Renal cortex interstitium (tissue), 11 donors: ENCODE data around the gene TBC1D24. TPM values are rescaled to one million over a fixed set of nuclear protein-coding genes. Genes with fewer than 3 reads are reported as not detected.
"Not testable (repeated sequence)": the region's sequence is repeated elsewhere in the genome, so short reads cannot be mapped to it uniquely, and the experiment has no call there.

Experiments
- DNase-seq, 11 donors: peaks; one replicate each; pipeline ENCODE4 v3.0.0-alpha.2; 2013; ENCODE audit warnings: low read depth in 9 of 11, low spot score in 4 of 11; ENCODE audit errors: extremely low read depth in 1 of 11
- polyA plus RNA-seq, 3 donors: library from polyadenylated mRNA; unstranded; fragments of 120-200 nt; gene quantifications; one replicate each; pipeline ENCODE4 v1.2.1, GENCODE V29; 2013; ENCODE audit not compliant: insufficient read length in 3 of 3

The TBC1D24 gene
- polyA plus RNA-seq, 3 donors = 15.2 to 19.6 (median 19.0) TPM

DNA sequence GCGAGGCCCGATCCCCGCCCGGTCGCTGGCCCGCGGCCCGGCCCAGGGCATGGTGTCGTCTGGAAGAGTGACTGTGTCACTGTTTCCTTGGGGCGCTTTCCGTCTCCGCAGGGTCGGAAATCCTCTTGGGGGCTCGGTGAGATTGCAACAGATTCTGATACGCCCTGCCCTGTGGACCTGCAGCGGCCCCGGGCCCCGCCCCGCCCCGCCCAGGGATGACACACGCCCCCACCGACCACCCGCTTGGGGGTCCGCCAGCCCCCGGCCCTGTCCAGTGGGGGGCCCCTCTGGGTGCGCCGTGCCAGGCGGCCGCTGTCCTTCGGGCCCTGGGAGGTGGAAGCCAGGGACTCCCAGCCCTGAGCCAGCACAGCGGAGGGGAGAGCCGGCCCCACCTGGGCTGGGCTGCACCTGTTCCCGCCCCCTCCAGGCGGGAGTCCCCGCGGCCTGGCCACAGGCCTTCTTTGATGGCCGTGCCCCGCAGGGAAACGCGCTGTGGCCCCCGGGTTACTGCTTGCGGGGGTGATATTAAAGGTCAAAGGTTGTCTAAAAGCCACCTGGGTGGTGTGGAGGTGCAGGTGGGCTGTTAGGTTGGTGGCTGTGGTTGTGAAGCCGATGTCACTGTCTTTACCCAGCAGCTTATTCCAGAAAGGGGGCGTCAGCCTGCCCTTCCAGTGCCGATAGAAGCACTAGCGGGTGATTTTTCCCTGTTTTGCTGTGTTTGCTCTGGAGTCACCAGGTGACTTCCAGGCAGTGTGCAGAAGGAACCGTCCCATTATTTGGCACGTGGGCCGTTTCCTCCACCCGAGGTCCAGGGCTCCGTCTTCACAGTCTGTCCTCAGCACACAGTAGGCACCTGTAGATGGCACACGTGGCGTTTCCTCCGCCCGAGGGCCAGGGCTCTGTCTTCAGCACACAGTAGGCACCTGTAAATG is 752 bp downstream of the TBC1D24 start:
- no peak for DNase-seq

DNA sequence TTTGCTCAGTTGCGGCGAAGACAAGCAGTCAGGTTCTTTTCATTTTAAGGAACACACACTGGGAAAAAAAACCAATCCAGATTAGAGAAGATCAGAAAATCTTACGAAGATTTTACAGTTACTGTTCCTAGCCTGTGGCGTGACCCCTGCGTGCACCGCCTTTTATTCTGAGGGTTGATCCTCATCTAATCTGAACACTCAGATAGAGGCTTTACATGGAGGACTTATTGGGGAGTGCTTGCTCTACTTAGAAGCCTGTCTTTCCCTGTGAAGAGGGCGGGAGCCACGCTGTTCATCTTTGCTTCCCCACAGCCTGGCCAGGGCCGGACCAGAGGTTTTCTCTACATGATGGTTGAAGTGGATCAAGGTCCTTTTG is 1.4 kb downstream of the TBC1D24 start:
- no peak for DNase-seq

DNA sequence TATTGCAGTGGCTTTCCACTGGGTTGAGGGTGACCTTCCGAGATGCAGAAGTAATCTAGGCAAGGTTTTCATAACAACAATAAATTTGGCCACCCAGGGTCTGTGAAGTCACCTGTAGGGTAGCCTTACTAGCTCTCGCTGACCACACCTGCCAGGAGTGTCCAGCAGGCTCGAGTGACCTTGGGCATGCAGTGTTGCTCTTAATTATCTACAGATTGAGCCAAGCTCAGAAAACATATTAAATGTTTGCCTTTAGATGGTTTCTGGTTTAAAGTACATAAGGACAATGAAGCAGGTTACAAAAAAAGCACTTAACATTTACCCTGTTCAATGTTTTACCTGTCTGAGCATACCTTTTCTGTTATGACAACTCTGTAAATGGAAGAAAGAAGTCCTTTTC is 1.8 kb downstream of the TBC1D24 start:
- DNase-seq = no peak

DNA sequence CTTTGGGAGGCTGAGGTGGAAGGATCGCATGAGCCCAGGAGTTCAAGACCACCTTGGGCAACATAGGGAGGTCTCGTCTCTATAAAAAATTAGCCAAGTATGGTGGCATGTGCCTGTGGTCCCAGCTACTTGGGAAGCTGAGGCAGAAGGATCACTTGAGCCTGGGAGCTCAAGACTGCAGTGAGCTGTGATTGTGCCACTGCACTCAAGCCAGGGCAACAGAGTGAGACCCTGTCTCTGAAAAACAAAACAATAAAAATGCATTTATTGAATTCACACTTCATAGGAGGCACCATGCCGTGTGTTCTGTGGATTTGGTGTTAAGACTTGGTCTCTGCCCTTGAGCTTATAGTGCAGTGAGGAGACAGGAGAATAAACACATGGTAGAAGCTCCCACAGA is 2.4 kb downstream of the TBC1D24 start:
- no peak for DNase-seq

DNA sequence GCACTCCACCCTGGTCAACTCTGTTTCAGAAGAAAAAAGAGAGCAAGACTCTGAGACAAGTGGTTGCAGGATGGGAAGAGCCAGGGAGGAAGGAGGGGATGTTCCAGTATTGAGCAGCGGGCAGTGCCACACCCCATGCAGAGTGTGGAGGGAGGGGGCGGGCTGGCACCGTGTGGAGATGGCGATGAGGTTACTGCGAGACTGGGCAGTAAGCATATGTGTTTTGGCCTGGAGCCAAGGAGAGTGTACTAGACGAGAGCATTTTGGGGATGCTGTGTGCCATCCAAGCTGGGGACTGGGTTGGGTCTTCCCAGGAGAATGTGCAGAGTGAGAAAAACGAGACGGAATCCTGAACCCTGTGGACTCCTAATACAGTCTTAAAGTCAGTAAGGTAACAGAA is 3.4 kb downstream of the TBC1D24 start:
- no peak for DNase-seq

DNA sequence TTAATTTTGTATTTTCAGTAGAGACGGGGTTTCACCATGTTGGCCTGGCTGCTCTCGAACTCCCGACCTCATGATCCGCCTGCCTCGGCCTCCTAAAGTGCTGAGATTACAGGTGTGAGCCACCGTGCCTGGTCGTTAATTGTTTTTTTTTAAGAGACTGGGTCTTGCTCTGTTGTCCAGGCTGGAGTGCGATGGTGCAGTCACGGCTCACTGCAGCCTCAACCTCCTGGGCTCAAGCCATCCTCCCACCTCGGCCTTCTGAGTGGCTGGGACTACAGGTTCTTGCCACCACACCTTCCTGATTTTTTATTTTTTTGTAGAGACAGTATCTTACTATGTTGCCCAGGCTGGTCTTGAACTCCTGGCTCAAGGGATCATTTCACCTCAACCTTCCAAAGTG is 5.1 kb downstream of the TBC1D24 start:
- not testable (repeated sequence) for DNase-seq

DNA sequence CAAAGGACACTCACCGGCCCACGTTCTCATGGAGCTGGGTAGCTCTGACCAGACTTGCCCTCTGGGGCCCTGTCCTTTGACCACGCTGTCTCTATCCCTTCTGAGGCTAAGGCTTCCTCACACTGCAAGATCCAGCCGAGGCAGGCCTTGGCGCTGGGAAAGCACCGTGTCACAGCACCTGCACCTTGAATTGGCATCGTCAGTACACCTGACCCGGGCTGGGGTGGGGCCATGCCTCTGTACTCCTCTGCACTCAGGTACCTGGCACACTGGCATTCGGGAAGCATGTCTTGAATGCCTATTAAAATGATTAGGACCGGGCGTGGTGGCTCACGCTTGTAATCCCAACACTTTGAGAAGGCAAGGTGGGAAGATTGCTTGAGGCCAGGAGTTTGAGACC is 6.0 kb downstream of the TBC1D24 start:
- no peak for DNase-seq

DNA sequence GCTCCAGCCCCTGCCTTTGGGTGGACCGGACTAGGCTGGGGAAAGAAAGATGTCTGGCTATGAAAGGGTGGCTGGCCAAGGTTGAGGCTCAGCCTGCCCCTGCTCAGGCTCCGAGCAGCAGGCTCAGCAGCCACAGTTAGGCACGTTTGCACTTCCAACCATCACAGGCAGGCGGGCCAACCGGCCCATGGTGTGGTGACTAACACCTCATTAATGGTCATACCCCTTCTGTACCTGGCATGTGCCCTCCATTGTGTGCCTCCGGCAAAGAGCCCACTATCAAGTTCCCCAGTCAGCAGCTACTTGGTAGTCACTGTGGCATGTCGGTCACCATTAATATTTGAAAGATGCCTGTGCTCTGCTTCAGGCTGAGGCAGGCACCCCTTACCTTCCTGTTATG is 6.7 kb downstream of the TBC1D24 start:
- no peak for DNase-seq

DNA sequence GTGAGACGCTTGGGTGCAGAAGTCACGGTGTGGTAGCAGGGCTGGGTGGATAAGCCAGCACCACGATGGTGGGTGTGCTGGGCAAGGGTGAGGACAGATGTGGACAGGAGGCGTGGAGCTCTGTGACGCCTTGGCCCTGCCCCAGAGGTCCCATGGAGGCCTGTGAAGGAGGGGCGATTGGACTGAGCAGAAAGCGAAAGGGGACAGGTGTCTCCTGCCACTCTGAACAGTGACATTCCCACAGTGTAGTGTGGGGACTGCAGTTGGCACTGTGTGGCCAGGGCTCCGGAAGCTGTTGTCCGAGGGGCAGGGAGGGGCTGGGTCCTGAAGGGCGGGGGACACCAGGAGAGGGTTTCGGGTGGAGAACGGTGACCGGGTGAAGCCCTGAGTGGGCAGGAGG is 7.3 kb downstream of the TBC1D24 start:
- DNase-seq = no peak

DNA sequence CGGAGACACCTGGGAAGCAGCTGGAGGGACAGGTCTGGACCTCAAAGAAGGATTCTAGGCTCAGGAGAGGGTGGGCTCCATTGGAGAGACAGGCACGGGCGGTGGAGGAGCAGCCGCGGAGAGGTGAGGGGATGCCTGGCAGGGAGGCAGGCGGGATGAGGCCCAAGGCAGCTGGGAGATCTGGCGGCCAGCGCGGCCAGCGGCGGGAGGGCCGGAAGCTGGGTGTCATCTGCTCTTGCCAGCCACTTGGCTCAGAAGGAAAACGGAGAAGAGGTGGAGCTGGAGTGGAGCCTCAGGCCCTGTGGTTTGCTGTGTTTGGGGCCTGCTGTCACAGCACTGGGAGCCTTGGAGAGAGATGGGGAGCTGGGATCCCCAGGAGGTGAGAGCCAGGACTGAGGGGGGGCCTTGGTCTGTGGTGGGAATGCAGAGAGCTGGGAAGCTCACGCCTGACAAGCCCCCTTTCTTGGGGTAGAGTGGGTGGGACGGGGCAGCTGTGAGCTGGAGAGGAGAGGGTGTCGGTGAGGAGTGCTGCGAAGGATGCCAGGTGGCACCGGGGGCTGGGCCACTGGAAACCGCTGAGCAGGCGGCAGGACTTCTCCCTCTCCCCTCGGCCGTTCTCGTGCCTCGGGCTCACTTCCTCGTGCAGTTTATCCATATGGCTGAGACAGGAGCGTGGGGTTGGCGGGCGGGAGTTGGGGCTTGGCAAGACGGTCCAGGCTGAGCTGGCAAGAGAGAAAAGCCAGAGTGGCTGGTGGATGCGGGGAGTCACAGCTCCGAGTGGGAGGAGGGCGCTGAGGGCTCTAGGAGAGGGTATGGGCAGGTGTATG is 8.0 kb downstream of the TBC1D24 start:
- no peak for DNase-seq

DNA sequence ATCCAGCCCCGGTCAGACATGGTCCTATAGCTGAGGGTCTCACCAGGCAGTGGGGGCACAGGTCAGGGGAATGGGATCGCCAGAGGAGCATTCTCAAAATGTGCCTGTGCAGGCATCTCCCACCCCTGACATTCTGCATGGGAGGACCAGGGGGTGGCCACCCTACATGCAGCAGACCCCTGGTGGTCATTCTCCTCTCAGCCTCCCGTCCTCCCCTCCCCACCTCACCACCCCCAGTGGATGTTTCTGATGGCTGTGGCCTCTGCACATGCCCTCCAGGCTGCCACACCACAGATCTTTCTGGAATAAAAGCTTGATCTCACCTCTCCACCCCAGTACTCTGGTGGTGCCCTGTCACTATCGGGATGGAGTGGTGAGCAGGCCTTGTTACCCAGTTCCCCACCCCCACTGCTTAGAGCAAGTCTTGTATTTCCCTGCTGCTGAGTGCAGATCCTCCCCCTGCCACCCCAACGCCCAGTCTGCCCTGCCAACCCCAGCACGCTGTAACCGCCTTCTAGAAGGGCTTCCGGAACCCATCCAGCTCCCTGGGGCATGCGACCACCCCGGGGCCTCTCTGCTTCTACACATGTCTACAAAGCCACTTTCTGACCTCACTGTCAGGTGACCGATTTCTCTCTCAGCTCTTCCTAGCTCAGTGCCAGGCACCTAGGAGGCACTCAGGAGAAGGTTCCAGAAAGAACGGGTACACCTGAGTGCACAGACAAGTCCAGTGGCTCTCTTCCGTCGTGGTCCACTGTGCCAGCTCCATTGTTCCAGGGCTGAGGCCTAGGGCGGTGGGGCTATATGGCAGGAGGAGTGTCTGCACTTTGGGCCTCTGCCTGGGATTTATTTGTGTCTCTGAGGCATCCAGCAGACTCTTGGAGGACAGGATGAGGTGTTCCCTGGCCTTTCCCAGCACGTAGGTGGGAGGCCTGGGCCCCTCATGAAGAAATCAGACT is 9.3 kb downstream of the TBC1D24 start:
- DNase-seq = no peak

DNA sequence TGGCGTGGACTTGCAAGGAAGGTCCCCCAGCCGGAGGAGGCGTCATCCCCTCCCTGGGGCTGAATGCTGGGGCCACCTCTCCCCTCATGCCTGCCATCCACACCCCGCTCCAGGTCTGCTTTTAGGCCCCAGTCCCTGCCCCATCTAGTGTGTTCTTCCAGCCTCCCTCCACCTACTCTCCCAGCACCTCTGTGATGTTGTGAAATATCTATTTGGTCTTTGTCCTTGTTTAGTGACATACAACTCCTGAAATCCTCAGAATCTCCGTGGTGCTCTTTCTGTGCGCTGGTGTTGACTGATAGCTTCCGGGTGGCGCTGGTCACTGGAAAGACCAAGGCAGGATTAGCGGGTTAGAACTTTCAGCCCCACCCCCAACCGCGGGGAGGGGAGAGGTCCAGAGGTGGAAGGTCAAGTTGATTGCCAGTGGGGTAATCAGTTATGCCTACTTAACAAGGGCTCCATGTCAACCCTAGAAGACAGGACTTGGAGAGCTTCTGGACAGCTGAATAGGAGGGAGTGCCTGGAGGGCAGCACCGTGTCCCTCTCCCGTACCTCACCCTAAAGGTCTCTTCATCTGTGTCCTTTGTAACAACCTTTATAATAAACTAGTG is 10.1 kb downstream of the TBC1D24 start:
- no peak for DNase-seq

DNA sequence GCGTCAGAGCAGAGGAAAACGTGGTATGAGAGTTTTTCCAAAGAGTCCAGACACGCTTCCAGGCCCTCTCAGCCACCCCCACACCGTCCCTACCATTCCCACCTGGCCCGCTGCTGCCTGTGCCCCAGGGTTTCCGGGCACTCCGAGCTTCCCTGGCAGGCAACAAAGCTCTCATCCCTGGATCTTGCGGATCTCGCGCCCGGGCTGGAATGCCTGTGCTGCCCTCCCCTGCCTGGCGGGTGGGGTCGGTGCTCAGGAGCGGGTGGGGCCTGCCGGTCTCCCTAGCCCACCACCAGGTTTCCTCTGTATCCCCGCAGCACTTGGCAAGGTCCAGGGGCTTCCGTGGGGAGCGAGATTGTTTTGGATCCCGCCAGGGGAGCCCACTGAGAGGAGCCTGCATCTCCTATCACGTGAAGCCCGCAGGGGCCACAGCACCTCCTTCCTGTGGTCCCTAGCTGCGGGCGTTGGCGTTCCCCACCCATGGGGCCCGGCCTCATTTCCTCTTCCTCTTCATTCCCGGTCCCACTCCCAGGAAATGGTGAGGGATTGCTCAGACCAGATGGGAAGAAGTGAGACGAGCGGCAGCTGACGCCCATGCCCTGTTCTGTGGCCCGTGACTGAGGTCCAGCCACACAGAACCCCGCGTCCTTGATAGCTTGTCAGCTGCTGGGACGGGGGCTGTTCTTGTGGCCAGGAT is 11.0 kb downstream of the TBC1D24 start:
- no peak for DNase-seq

DNA sequence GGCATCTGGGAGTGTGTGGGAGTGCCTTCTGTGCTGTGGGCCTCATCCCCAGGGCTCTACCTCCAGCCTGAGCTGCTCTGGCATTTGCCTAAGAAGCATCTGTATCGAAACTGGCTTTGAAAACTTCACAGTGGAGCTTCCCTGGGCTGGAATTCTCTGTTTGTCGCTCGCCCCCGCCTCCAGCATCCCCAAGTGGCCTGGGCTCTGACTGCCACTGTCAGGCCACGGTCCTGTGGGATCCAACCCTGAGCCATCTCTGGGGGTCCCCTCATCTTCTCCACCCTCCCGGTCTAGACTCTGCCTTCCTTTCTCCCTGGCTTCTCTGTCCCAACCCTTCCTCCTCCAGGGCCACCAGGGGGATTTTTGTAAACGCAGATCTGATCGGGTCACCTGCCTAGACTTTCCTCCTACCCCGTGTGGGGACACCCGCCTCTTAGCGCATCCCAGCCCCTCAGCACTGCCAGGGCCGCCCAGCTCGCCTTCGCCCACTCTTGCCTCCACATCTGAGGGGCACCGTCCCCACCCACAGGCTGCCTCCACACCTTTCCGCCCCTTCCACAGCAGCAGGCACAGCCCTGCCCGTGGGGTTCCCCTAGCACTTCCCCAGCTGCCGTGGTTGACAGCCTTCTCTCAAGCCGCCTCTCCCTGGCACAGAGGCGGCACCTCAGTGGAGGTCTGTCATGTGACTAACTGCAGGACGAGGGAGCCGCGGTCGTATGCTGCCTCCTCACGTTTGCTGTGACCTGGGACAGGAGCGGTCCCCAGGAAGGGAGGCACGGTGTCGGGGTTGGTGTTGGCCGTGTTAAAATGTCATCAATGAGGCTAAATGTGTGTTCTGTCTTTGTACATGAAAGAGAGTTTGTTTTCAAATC is 12.0 kb downstream of the TBC1D24 start:
- no peak for DNase-seq

DNA sequence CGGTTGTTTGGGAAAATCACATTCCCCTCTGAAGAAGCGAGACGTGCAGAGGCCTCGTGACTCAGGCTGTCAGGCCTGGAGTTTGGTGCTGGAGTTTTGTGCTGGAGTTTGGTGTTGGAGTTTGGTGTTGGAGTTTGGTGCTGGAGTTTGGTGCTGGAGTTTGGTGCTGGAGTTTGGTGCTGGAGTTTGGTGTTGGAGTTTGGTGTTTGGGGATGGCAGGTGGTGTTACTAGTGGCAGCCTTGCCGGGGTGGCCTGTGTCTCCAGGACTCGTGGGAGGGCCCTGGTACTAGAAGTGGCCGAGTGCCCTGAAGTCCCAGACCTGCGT is 12.6 kb downstream of the TBC1D24 start:
- DNase-seq = no peak

DNA sequence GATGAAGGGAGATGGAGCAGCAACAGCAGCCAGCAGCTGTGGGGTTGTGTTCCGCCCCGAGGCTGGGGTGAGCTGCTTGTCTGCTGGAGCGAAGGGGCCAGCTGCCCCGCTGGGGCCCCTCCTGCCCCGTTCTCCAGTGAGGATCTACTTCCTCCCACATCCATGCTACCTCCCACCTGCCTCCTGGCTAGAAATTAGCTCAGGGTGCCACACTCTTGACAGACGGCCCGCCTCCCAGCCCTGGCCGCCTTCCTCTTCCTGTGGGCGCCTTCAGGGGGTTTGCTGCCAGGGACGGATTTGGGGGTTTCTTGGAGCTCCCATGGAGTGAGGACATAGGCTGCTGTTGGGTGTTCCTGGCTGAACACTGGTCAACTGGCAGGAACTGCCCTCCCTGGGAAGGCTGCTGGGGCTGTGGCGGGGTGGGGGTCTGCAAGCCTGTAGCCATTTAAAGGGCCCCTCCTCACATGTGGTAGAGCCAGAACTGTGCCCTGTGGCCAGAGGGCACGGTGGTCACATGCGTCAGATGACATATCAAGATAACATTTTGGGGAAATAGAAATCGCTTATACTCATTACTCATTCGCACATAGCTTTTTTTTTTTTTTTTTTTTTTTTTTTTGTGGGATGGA is 13.1 kb downstream of the TBC1D24 start:
- DNase-seq = no peak

DNA sequence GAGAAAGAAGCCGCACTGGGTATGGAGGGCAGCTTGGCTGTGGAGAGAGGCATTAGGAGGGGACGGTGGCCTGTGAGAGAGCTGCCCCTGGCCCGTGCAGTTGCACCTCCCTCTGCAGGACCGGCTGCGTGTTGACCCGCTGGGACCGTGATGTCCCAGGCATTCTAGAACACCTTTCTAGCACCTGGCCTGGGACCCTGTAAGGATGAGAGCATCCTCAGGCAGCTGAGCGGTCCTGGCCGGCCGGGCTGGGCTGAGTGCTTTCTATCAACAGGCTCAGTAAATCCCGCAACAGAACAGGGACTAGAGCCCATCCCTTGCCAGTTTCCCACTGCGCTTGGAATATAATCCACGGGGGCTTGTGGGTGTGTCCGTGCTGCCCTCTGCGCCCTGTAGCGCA is 14.7 kb downstream of the TBC1D24 start:
- DNase-seq = no peak
